Measurements from ENCODE around the gene LETM1. TPM values are rescaled to one million over a fixed set of nuclear protein-coding genes. Genes with fewer than 3 reads are reported as not detected.

Gene LETM1
- total and polyA plus RNA-seq, 2 of the 13 experiments (the other 11 are each of a cell fraction or from before 2014, with no cell fraction given) = 9.7 to 41.6 TPM

GRCh38 chr4:1763070-1763549 is 92.8 kb downstream of the LETM1 start (continued):
- TF ChIP-seq, protein P1, sequence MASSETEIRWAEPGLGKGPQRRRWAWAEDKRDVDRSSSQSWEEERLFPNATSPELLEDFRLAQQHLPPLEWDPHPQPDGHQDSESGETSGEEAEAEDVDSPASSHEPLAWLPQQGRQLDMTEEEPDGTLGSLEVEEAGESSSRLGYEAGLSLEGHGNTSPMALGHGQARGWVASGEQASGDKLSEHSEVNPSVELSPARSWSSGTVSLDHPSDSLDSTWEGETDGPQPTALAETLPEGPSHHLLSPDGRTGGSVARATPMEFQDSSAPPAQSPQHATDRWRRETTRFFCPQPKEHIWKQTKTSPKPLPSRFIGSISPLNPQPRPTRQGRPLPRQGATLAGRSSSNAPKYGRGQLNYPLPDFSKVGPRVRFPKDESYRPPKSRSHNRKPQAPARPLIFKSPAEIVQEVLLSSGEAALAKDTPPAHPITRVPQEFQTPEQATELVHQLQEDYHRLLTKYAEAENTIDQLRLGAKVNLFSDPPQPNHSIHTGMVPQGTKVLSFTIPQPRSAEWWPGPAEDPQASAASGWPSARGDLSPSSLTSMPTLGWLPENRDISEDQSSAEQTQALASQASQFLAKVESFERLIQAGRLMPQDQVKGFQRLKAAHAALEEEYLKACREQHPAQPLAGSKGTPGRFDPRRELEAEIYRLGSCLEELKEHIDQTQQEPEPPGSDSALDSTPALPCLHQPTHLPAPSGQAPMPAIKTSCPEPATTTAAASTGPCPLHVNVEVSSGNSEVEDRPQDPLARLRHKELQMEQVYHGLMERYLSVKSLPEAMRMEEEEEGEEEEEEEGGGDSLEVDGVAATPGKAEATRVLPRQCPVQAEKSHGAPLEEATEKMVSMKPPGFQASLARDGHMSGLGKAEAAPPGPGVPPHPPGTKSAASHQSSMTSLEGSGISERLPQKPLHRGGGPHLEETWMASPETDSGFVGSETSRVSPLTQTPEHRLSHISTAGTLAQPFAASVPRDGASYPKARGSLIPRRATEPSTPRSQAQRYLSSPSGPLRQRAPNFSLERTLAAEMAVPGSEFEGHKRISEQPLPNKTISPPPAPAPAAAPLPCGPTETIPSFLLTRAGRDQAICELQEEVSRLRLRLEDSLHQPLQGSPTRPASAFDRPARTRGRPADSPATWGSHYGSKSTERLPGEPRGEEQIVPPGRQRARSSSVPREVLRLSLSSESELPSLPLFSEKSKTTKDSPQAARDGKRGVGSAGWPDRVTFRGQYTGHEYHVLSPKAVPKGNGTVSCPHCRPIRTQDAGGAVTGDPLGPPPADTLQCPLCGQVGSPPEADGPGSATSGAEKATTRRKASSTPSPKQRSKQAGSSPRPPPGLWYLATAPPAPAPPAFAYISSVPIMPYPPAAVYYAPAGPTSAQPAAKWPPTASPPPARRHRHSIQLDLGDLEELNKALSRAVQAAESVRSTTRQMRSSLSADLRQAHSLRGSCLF (CRISPR knock-in tag; IDR thresholded peaks at IDR 0.05; ENCODE audit: borderline replicate concordance) = no peak
- TF ChIP-seq ZNF205 (CRISPR knock-in tag; IDR thresholded peaks at IDR 0.05) (no peak), ZBTB7B (CRISPR knock-in tag; IDR thresholded peaks at IDR 0.05) (no peak), ZNF564 (CRISPR knock-in tag; IDR thresholded peaks at IDR 0.05) (no peak), ZNF713 (CRISPR knock-in tag; IDR thresholded peaks at IDR 0.05) (no peak), ZNF607 (CRISPR knock-in tag; IDR thresholded peaks at IDR 0.05; ENCODE audit: borderline replicate concordance) (no peak), ZNF766 (CRISPR knock-in tag; IDR thresholded peaks at IDR 0.05; ENCODE audit: borderline replicate concordance) (no peak), ARID2 (CRISPR knock-in tag; IDR thresholded peaks at IDR 0.05; ENCODE audit: borderline replicate concordance) (no peak), ZNF709 (CRISPR knock-in tag; IDR thresholded peaks at IDR 0.05) (no peak), KDM3A (CRISPR knock-in tag; IDR thresholded peaks at IDR 0.05; ENCODE audit: low read depth) (no peak), ETV6 (CRISPR knock-in tag; conservative IDR thresholded peaks at IDR 0.05) (no peak), ZNF292 (CRISPR knock-in tag; IDR thresholded peaks at IDR 0.05; ENCODE audit: borderline replicate concordance, low read depth) (no peak), MZF1 (CRISPR knock-in tag; IDR thresholded peaks at IDR 0.05; ENCODE audit: borderline replicate concordance) (no peak), SMYD3 (CRISPR knock-in tag; IDR thresholded peaks at IDR 0.05) (no peak), ZNF333 (CRISPR knock-in tag; IDR thresholded peaks at IDR 0.05; ENCODE audit: borderline replicate concordance) (no peak), TFDP2 (CRISPR knock-in tag; IDR thresholded peaks at IDR 0.05) (no peak), YY1 (IDR thresholded peaks at IDR 0.05; ENCODE audit: insufficient read depth, insufficient replicate concordance, low read depth, low read length) (no peak), ZNF777 (CRISPR knock-in tag; IDR thresholded peaks at IDR 0.05) (no peak; the same call in 1 of the 2 replicates), TMF1 (CRISPR knock-in tag; IDR thresholded peaks at IDR 0.05; ENCODE audit: low read depth) (no peak), TBL1XR1 (IDR thresholded peaks at IDR 0.05; ENCODE audit: borderline replicate concordance, low read length, partially characterized antibody) (no peak), PHF21A (CRISPR knock-in tag; IDR thresholded peaks at IDR 0.05) (no peak), ZFX (CRISPR knock-in tag; IDR thresholded peaks at IDR 0.05; ENCODE audit: low read depth) (peak; percentile 12; the same call in 1 of the 2 replicates), GABPB1 (CRISPR knock-in tag; IDR thresholded peaks at IDR 0.05) (peak; percentile 27; the same call in 1 of the 2 replicates), TBX3 (IDR thresholded peaks at IDR 0.05; ENCODE audit: borderline replicate concordance) (no peak), ATAD3A (CRISPR knock-in tag; IDR thresholded peaks at IDR 0.05) (no peak), NR2F6 (IDR thresholded peaks at IDR 0.05) (no peak), NR2F6 (CRISPR knock-in tag; IDR thresholded peaks at IDR 0.05) (no peak), POLR2A (IDR thresholded peaks at IDR 0.05; ENCODE audit: insufficient read depth in 1 of 2, low read depth in 2 of 2, low read length in 2 of 2) (0 out of 4 replicates have a peak, but pooled peaks of 1 of the 2 experiments have one; percentile 30), ZNF326 (CRISPR knock-in tag; IDR thresholded peaks at IDR 0.05; ENCODE audit: borderline replicate concordance) (peak; percentile 90)
